ENCODE data around the gene L3MBTL4.

Gene L3MBTL4

GRCh38 chr18:6355789-6356589 is 58.7 kb downstream of the L3MBTL4 start:
- Histone ChIP-seq H3K4me3 (ENCODE audit: low read length) (no peak overlapping the region), H3K9ac (ENCODE audit: low read depth, low read length) (no peak overlapping the region), H3K4me1 (ENCODE audit: insufficient read depth, low read length) (peaks cover 15% of the 10 kb centered on the region; the same call in 1 of the 2 replicates), H3K9me3 (ENCODE audit: insufficient read depth, low read depth, low read length) (no peaks in the 10 kb centered on the region), H3K27ac (ENCODE audit: low read length) (no peak overlapping the region), H3K36me3 (ENCODE audit: insufficient read depth, low read depth, low read length) (no peaks in the 10 kb centered on the region), H3K27me3 (ENCODE audit: insufficient read depth, low read length) (no peaks in the 10 kb centered on the region)

GRCh38 chr18:6352275-6352674 is 62.4 kb downstream of the L3MBTL4 start:
- Histone ChIP-seq H3K9me3 (ENCODE audit: insufficient read depth, low read depth, low read length) (no peaks in the 10 kb centered on the region), H3K9ac (ENCODE audit: low read depth, low read length) (no peak overlapping the region), H3K4me3 (ENCODE audit: low read length) (no peak overlapping the region), H3K36me3 (ENCODE audit: insufficient read depth, low read depth, low read length) (no peaks in the 10 kb centered on the region), H3K27me3 (ENCODE audit: insufficient read depth, low read length) (no peaks in the 10 kb centered on the region), H3K27ac (ENCODE audit: low read length) (no peak overlapping the region), H3K4me1 (ENCODE audit: insufficient read depth, low read length) (peaks cover 2% of the 10 kb centered on the region; the same call in 1 of the 2 replicates)

- H3K27me3 ChIP-seq (ENCODE audit: insufficient read depth, low read length): no peaks in the 10 kb centered on the region
- H3K9ac ChIP-seq (ENCODE audit: low read depth, low read length): no peak overlapping the region
- no peaks in the 10 kb centered on the region for H3K4me1 ChIP-seq (ENCODE audit: insufficient read depth, low read length)
- no peaks in the 10 kb centered on the region for H3K36me3 ChIP-seq (ENCODE audit: insufficient read depth, low read depth, low read length)
- H3K4me3 ChIP-seq (ENCODE audit: low read length): no peak overlapping the region
- H3K27ac ChIP-seq (ENCODE audit: low read length): no peak overlapping the region
- H3K9me3 ChIP-seq (ENCODE audit: insufficient read depth, low read depth, low read length): peaks cover 11% of the 10 kb centered on the region
Observed at GRCh38 chr18:6342990-6343389, 71.7 kb downstream of the L3MBTL4 start.

- no peak overlapping the region for H3K9ac ChIP-seq (ENCODE audit: low read depth, low read length)
- no peaks in the 10 kb centered on the region for H3K27me3 ChIP-seq (ENCODE audit: insufficient read depth, low read length)
- no peak overlapping the region for H3K27ac ChIP-seq (ENCODE audit: low read length)
- H3K4me3 ChIP-seq (ENCODE audit: low read length): no peak overlapping the region
- no peaks in the 10 kb centered on the region for H3K36me3 ChIP-seq (ENCODE audit: insufficient read depth, low read depth, low read length)
- H3K9me3 ChIP-seq (ENCODE audit: insufficient read depth, low read depth, low read length): peaks cover 11% of the 10 kb centered on the region
- H3K4me1 ChIP-seq (ENCODE audit: insufficient read depth, low read length): no peaks in the 10 kb centered on the region
Observed at GRCh38 chr18:6341709-6342108, 73.0 kb downstream of the L3MBTL4 start.

- Histone ChIP-seq H3K27ac (ENCODE audit: low read length) (no peak overlapping the region), H3K9me3 (ENCODE audit: insufficient read depth, low read depth, low read length) (peaks cover 11% of the 10 kb centered on the region), H3K4me3 (ENCODE audit: low read length) (no peak overlapping the region), H3K27me3 (ENCODE audit: insufficient read depth, low read length) (no peaks in the 10 kb centered on the region), H3K36me3 (ENCODE audit: insufficient read depth, low read depth, low read length) (no peaks in the 10 kb centered on the region), H3K9ac (ENCODE audit: low read depth, low read length) (no peak overlapping the region), H3K4me1 (ENCODE audit: insufficient read depth, low read length) (no peaks in the 10 kb centered on the region)
Observed at GRCh38 chr18:6341303-6341702, 73.4 kb downstream of the L3MBTL4 start.

GRCh38 chr18:6340121-6340520 is 74.6 kb downstream of the L3MBTL4 start:
- no peak overlapping the region for H3K27ac ChIP-seq (ENCODE audit: low read length)
- peaks cover 11% of the 10 kb centered on the region for H3K9me3 ChIP-seq (ENCODE audit: insufficient read depth, low read depth, low read length)
- no peaks in the 10 kb centered on the region for H3K4me1 ChIP-seq (ENCODE audit: insufficient read depth, low read length)

GRCh38 chr18:6336239-6336638 is 78.5 kb downstream of the L3MBTL4 start:
- Histone ChIP-seq H3K4me3 (ENCODE audit: low read length) (no peak overlapping the region), H3K9me3 (ENCODE audit: insufficient read depth, low read depth, low read length) (peaks cover under 1% of the 10 kb centered on the region; the same call in 1 of the 2 replicates), H3K27ac (ENCODE audit: low read length) (no peak overlapping the region)

More at GRCh38 chr18:6340121-6340520, 74.6 kb downstream of the L3MBTL4 start:
- Histone ChIP-seq H3K9ac (ENCODE audit: low read depth, low read length) (no peak overlapping the region), H3K36me3 (ENCODE audit: insufficient read depth, low read depth, low read length) (no peaks in the 10 kb centered on the region), H3K4me3 (ENCODE audit: low read length) (no peak overlapping the region), H3K27me3 (ENCODE audit: insufficient read depth, low read length) (no peaks in the 10 kb centered on the region)

GRCh38 chr18:6333981-6334380 is 80.7 kb downstream of the L3MBTL4 start:
- H3K4me1 ChIP-seq (ENCODE audit: insufficient read depth, low read length): no peaks in the 10 kb centered on the region
- no peak overlapping the region for H3K9ac ChIP-seq (ENCODE audit: low read depth, low read length)
- H3K27ac ChIP-seq (ENCODE audit: low read length): no peak overlapping the region
- H3K4me3 ChIP-seq (ENCODE audit: low read length): no peak overlapping the region
- no peaks in the 10 kb centered on the region for H3K36me3 ChIP-seq (ENCODE audit: insufficient read depth, low read depth, low read length)
- H3K9me3 ChIP-seq (ENCODE audit: insufficient read depth, low read depth, low read length): no peaks in the 10 kb centered on the region
- H3K27me3 ChIP-seq (ENCODE audit: insufficient read depth, low read length): no peaks in the 10 kb centered on the region

More at GRCh38 chr18:6336239-6336638, 78.5 kb downstream of the L3MBTL4 start:
- Histone ChIP-seq H3K27me3 (ENCODE audit: insufficient read depth, low read length) (no peaks in the 10 kb centered on the region), H3K36me3 (ENCODE audit: insufficient read depth, low read depth, low read length) (no peaks in the 10 kb centered on the region), H3K4me1 (ENCODE audit: insufficient read depth, low read length) (no peaks in the 10 kb centered on the region), H3K9ac (ENCODE audit: low read depth, low read length) (no peak overlapping the region)

- no peaks in the 10 kb centered on the region for H3K4me1 ChIP-seq (ENCODE audit: insufficient read depth, low read length)
- H3K4me3 ChIP-seq (ENCODE audit: low read length): no peak overlapping the region
- no peaks in the 10 kb centered on the region for H3K27me3 ChIP-seq (ENCODE audit: insufficient read depth, low read length)
- H3K27ac ChIP-seq (ENCODE audit: low read length): no peak overlapping the region
- no peaks in the 10 kb centered on the region for H3K9me3 ChIP-seq (ENCODE audit: insufficient read depth, low read depth, low read length)
- no peaks in the 10 kb centered on the region for H3K36me3 ChIP-seq (ENCODE audit: insufficient read depth, low read depth, low read length)
- no peak overlapping the region for H3K9ac ChIP-seq (ENCODE audit: low read depth, low read length)
Observed at GRCh38 chr18:6331872-6332271, 82.8 kb downstream of the L3MBTL4 start.

GRCh38 chr18:6330786-6331185 is 83.9 kb downstream of the L3MBTL4 start:
- H3K27me3 ChIP-seq (ENCODE audit: insufficient read depth, low read length): no peaks in the 10 kb centered on the region
- H3K4me1 ChIP-seq (ENCODE audit: insufficient read depth, low read length): no peaks in the 10 kb centered on the region
- H3K27ac ChIP-seq (ENCODE audit: low read length): no peak overlapping the region
- no peaks in the 10 kb centered on the region for H3K9me3 ChIP-seq (ENCODE audit: insufficient read depth, low read depth, low read length)
- H3K4me3 ChIP-seq (ENCODE audit: low read length): no peak overlapping the region
- H3K36me3 ChIP-seq (ENCODE audit: insufficient read depth, low read depth, low read length): no peaks in the 10 kb centered on the region
- no peak overlapping the region for H3K9ac ChIP-seq (ENCODE audit: low read depth, low read length)

GRCh38 chr18:6328621-6329010 is 86.1 kb downstream of the L3MBTL4 start:
- H3K36me3 ChIP-seq (ENCODE audit: insufficient read depth, low read depth, low read length): no peaks in the 10 kb centered on the region
- no peaks in the 10 kb centered on the region for H3K4me1 ChIP-seq (ENCODE audit: insufficient read depth, low read length)
- H3K27ac ChIP-seq (ENCODE audit: low read length): no peak overlapping the region
- H3K9ac ChIP-seq (ENCODE audit: low read depth, low read length): no peak overlapping the region
- no peak overlapping the region for H3K4me3 ChIP-seq (ENCODE audit: low read length)
- H3K9me3 ChIP-seq (ENCODE audit: insufficient read depth, low read depth, low read length): peaks cover 10% of the 10 kb centered on the region
- H3K27me3 ChIP-seq (ENCODE audit: insufficient read depth, low read length): no peaks in the 10 kb centered on the region

GRCh38 chr18:6327895-6328620 is 86.7 kb downstream of the L3MBTL4 start:
- H3K27ac ChIP-seq (ENCODE audit: low read length): no peak overlapping the region
- no peaks in the 10 kb centered on the region for H3K36me3 ChIP-seq (ENCODE audit: insufficient read depth, low read depth, low read length)
- H3K9ac ChIP-seq (ENCODE audit: low read depth, low read length): no peak overlapping the region
- no peaks in the 10 kb centered on the region for H3K4me1 ChIP-seq (ENCODE audit: insufficient read depth, low read length)
- no peak overlapping the region for H3K4me3 ChIP-seq (ENCODE audit: low read length)
- no peaks in the 10 kb centered on the region for H3K27me3 ChIP-seq (ENCODE audit: insufficient read depth, low read length)
- H3K9me3 ChIP-seq (ENCODE audit: insufficient read depth, low read depth, low read length): peaks cover 15% of the 10 kb centered on the region

All from iPS-20b (cell line).